ENCODE results near the gene KRTAP27-1. TPM values are rescaled to one million over a fixed set of nuclear protein-coding genes. Genes with fewer than 3 reads are reported as not detected.

The KRTAP27-1 gene
- not detected in 2 replicates for total RNA-seq

GRCh38 chr21:30337276-30337744 lies at the start of gene KRTAP27-1:
Gene KRTAP27-1 (minus strand): TSS chr21:30337694. CDS start chr21:30337668, 26 bp downstream.

GRCh38 chr21:30372139-30372770 lies 34.8 kb upstream of the KRTAP27-1 start, which contains the start of gene KRTAP13-2:
Gene KRTAP13-2 (minus strand): TSS chr21:30372271. CDS start chr21:30372213, 58 bp downstream.

GRCh38 chr21:30348506-30348905 lies 11.0 kb upstream of the KRTAP27-1 start, which contains the start of gene KRTAP23-1:
Gene KRTAP23-1 (minus strand): TSS chr21:30348606. CDS start chr21:30348606, 0 bp downstream.

GRCh38 chr21:30320215-30320614 lies 17.3 kb downstream of the KRTAP27-1 start, which contains the start of gene KRTAP26-1:
Gene KRTAP26-1 (minus strand): TSS chr21:30320315. CDS start chr21:30320035, 280 bp downstream.

GRCh38 chr21:30289215-30289614 lies 48.3 kb downstream of the KRTAP27-1 start, which contains the start of gene KRTAP25-1:
Gene KRTAP25-1 (minus strand): TSS chr21:30289514. CDS start chr21:30289490, 24 bp downstream.

Other genes with a start within 250 kb of the KRTAP27-1 start
- not detected in 2 replicates for gene CLDN17, start 170.9 kb downstream of the KRTAP27-1 start, total RNA-seq
- gene CLDN8, start 121.6 kb downstream of the KRTAP27-1 start, total RNA-seq = not detected in 2 replicates
- gene KRTAP24-1, start 54.7 kb downstream of the KRTAP27-1 start, total RNA-seq = not detected in 2 replicates
- not detected in 2 replicates for gene KRTAP25-1, start 48.2 kb downstream of the KRTAP27-1 start, total RNA-seq
- not detected in 2 replicates for gene KRTAP26-1, start 17.4 kb downstream of the KRTAP27-1 start, total RNA-seq
- not detected in 2 replicates for gene KRTAP23-1, start 10.9 kb upstream of the KRTAP27-1 start, total RNA-seq
- gene KRTAP13-2, start 34.6 kb upstream of the KRTAP27-1 start, total RNA-seq = not detected in 2 replicates
- not detected in 2 replicates for gene KRTAP13-1, start 58.3 kb upstream of the KRTAP27-1 start, total RNA-seq
- not detected in 2 replicates for gene KRTAP13-3, start 88.2 kb upstream of the KRTAP27-1 start, total RNA-seq
- gene KRTAP13-4, start 92.5 kb upstream of the KRTAP27-1 start, total RNA-seq = not detected in 2 replicates
- gene KRTAP15-1, start 102.6 kb upstream of the KRTAP27-1 start, total RNA-seq = not detected in 2 replicates
- not detected in 2 replicates for gene KRTAP19-1, start 142.7 kb upstream of the KRTAP27-1 start, total RNA-seq
- not detected in 2 replicates for gene KRTAP19-2, start 149.7 kb upstream of the KRTAP27-1 start, total RNA-seq
- gene KRTAP19-3, start 154.3 kb upstream of the KRTAP27-1 start, total RNA-seq = not detected in 2 replicates
- not detected in 2 replicates for gene KRTAP19-4, start 159.5 kb upstream of the KRTAP27-1 start, total RNA-seq
- gene KRTAP19-5, start 164.4 kb upstream of the KRTAP27-1 start, total RNA-seq = not detected in 2 replicates
- gene KRTAP19-6, start 204.2 kb upstream of the KRTAP27-1 start, total RNA-seq = not detected in 2 replicates
- gene KRTAP19-7, start 223.6 kb upstream of the KRTAP27-1 start, total RNA-seq = not detected in 2 replicates